ENCODE measurements around the gene ITGB7. TPM values are rescaled to one million over a fixed set of nuclear protein-coding genes. Genes with fewer than 3 reads are reported as not detected.

ITGB7 gene
- total and polyA plus RNA-seq, 9 of the 15 experiments (the other 6 are each of a cell fraction or from before 2014, with no cell fraction given): 0.06 to 2.0 (median 0.67) TPM

GRCh38 chr12:53159195-53159839 is 47.7 kb downstream of the ITGB7 start (continued):
- TF ChIP-seq, protein P1, sequence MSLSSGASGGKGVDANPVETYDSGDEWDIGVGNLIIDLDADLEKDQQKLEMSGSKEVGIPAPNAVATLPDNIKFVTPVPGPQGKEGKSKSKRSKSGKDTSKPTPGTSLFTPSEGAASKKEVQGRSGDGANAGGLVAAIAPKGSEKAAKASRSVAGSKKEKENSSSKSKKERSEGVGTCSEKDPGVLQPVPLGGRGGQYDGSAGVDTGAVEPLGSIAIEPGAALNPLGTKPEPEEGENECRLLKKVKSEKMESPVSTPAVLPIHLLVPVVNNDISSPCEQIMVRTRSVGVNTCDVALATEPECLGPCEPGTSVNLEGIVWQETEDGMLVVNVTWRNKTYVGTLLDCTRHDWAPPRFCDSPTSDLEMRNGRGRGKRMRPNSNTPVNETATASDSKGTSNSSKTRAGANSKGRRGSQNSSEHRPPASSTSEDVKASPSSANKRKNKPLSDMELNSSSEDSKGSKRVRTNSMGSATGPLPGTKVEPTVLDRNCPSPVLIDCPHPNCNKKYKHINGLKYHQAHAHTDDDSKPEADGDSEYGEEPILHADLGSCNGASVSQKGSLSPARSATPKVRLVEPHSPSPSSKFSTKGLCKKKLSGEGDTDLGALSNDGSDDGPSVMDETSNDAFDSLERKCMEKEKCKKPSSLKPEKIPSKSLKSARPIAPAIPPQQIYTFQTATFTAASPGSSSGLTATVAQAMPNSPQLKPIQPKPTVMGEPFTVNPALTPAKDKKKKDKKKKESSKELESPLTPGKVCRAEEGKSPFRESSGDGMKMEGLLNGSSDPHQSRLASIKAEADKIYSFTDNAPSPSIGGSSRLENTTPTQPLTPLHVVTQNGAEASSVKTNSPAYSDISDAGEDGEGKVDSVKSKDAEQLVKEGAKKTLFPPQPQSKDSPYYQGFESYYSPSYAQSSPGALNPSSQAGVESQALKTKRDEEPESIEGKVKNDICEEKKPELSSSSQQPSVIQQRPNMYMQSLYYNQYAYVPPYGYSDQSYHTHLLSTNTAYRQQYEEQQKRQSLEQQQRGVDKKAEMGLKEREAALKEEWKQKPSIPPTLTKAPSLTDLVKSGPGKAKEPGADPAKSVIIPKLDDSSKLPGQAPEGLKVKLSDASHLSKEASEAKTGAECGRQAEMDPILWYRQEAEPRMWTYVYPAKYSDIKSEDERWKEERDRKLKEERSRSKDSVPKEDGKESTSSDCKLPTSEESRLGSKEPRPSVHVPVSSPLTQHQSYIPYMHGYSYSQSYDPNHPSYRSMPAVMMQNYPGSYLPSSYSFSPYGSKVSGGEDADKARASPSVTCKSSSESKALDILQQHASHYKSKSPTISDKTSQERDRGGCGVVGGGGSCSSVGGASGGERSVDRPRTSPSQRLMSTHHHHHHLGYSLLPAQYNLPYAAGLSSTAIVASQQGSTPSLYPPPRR (CRISPR knock-in tag; IDR thresholded peaks at IDR 0.05; ENCODE audit: borderline replicate concordance): no peak
- TF ChIP-seq E2F1 (CRISPR knock-in tag; IDR thresholded peaks at IDR 0.05) (no peak), ZNF12 (CRISPR knock-in tag; IDR thresholded peaks at IDR 0.05) (no peak), MAX (CRISPR knock-in tag; IDR thresholded peaks at IDR 0.05) (peak; percentile 48; the same call in 1 of the 2 replicates), NFRKB (IDR thresholded peaks at IDR 0.05; ENCODE audit: low read depth) (peak; percentile 54; the same call in 1 of the 2 replicates), KAT8 (IDR thresholded peaks at IDR 0.05; ENCODE audit: low read depth) (no peak), SP1 (CRISPR knock-in tag; IDR thresholded peaks at IDR 0.05) (peak; percentile 61; the same call in 1 of the 2 replicates), SIN3B (IDR thresholded peaks at IDR 0.05; ENCODE audit: low read depth) (0 out of 2 replicates have a peak, but pooled peaks have one; percentile 9), XRCC4 (IDR thresholded peaks at IDR 0.05; ENCODE audit: extremely low read depth, insufficient read depth, insufficient read length) (no peak), RAD21 (CRISPR knock-in tag; conservative IDR thresholded peaks at IDR 0.05 in 1 of 2, IDR thresholded peaks at IDR 0.05 in 1 of 2) (peak; percentile 76 to 89), BDP1 (IDR thresholded peaks at IDR 0.05; ENCODE audit: insufficient read depth, insufficient read length) (no peak), ZBTB5 (IDR thresholded peaks at IDR 0.05) (peak; percentile 81)
- TF ChIP-seq, protein P2, sequence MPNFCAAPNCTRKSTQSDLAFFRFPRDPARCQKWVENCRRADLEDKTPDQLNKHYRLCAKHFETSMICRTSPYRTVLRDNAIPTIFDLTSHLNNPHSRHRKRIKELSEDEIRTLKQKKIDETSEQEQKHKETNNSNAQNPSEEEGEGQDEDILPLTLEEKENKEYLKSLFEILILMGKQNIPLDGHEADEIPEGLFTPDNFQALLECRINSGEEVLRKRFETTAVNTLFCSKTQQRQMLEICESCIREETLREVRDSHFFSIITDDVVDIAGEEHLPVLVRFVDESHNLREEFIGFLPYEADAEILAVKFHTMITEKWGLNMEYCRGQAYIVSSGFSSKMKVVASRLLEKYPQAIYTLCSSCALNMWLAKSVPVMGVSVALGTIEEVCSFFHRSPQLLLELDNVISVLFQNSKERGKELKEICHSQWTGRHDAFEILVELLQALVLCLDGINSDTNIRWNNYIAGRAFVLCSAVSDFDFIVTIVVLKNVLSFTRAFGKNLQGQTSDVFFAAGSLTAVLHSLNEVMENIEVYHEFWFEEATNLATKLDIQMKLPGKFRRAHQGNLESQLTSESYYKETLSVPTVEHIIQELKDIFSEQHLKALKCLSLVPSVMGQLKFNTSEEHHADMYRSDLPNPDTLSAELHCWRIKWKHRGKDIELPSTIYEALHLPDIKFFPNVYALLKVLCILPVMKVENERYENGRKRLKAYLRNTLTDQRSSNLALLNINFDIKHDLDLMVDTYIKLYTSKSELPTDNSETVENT (CRISPR knock-in tag; IDR thresholded peaks at IDR 0.05): no peak
- TF ChIP-seq, protein P3, sequence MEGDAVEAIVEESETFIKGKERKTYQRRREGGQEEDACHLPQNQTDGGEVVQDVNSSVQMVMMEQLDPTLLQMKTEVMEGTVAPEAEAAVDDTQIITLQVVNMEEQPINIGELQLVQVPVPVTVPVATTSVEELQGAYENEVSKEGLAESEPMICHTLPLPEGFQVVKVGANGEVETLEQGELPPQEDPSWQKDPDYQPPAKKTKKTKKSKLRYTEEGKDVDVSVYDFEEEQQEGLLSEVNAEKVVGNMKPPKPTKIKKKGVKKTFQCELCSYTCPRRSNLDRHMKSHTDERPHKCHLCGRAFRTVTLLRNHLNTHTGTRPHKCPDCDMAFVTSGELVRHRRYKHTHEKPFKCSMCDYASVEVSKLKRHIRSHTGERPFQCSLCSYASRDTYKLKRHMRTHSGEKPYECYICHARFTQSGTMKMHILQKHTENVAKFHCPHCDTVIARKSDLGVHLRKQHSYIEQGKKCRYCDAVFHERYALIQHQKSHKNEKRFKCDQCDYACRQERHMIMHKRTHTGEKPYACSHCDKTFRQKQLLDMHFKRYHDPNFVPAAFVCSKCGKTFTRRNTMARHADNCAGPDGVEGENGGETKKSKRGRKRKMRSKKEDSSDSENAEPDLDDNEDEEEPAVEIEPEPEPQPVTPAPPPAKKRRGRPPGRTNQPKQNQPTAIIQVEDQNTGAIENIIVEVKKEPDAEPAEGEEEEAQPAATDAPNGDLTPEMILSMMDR (IDR thresholded peaks at IDR 0.05 in 2 of 3, conservative IDR thresholded peaks at IDR 0.05 in 1 of 3; ENCODE audit: insufficient read depth in 2 of 3, low read depth in 1 of 3, low read length in 3 of 3): peak; percentile 97 to 99 (median 97)
